Measurements from ENCODE around the gene ERCC4. TPM values are rescaled to one million over a fixed set of nuclear protein-coding genes. Genes with fewer than 3 reads are reported as not detected.

ERCC4 gene
- total RNA-seq, 1 donor from 2014 or later = 14.3 TPM

- Mint-ChIP-seq H3K9me3 (ENCODE audit: unreplicated experiment) (no peaks in the 10 kb centered on the region), H3K4me1 (ENCODE audit: unreplicated experiment) (peaks cover 42% of the 10 kb centered on the region), H3K27ac (ENCODE audit: unreplicated experiment) (no peak overlapping the region), H3K36me3 (ENCODE audit: low read depth, unreplicated experiment) (no peaks in the 10 kb centered on the region), H3K4me3 (ENCODE audit: unreplicated experiment) (no peak overlapping the region), H3K27me3 (ENCODE audit: unreplicated experiment) (peaks cover 5% of the 10 kb centered on the region)
- DNase-seq (ENCODE audit: low spot score) = no peak
- TF ChIP-seq CTCF (IDR thresholded peaks at IDR 0.05; ENCODE audit: unreplicated experiment) = no peak
Observed at GRCh38 chr16:13999895-14000425, 80.0 kb downstream of the ERCC4 start.

GRCh38 chr16:14001521-14001920, 81.6 kb downstream of the ERCC4 start:
- no peak for DNase-seq (ENCODE audit: low spot score)
- peaks cover 5% of the 10 kb centered on the region for H3K27me3 Mint-ChIP-seq (ENCODE audit: unreplicated experiment)
- peaks cover 43% of the 10 kb centered on the region for H3K4me1 Mint-ChIP-seq (ENCODE audit: unreplicated experiment)
- H3K27ac Mint-ChIP-seq (ENCODE audit: unreplicated experiment) = no peak overlapping the region
- no peaks in the 10 kb centered on the region for H3K9me3 Mint-ChIP-seq (ENCODE audit: unreplicated experiment)
- H3K36me3 Mint-ChIP-seq (ENCODE audit: low read depth, unreplicated experiment) = no peaks in the 10 kb centered on the region
- TF ChIP-seq CTCF (IDR thresholded peaks at IDR 0.05; ENCODE audit: unreplicated experiment) = no peak
- H3K4me3 Mint-ChIP-seq (ENCODE audit: unreplicated experiment) = no peak overlapping the region

Other genes with a start within 250 kb of the ERCC4 start
- 51.3 TPM for gene MRTFB, start 151.2 kb downstream of the ERCC4 start, total RNA-seq (ENCODE audit: unreplicated experiment)